Tibial artery (tissue), 4 donors: ENCODE data around the gene LRRC51.
A peak's percentile ranks its signal among the peaks of the same experiment; 100 is the strongest.

Experiments used
- DNase-seq, 2 donors: peaks; one replicate each; pipeline ENCODE4 v3.0.0-alpha.2; 2019
- H3K27ac ChIP-seq, 2 donors: fragments of 200-600 bp; sonication (generic) in 1 of 2; 1 replicate in 1 of 2; 2 replicates in 1 of 2; pipeline ENCODE4 v1.5.1; 2018 to 2019; ENCODE audit warnings: mild to moderate bottlenecking in 1 of 2
- H3K27me3 ChIP-seq, 2 donors: fragments of 200-600 bp; sonication (generic) in 1 of 2; one replicate each; pipeline versions ENCODE4 v1.5.1 to v1.6.0; 2016 to 2019
- H3K36me3 ChIP-seq, 3 donors: fragments of 200-600 bp; sonication (generic) in 2 of 3; one replicate each; pipeline ENCODE4 v1.5.1; 2016 to 2019; ENCODE audit warnings: mild to moderate bottlenecking in 2 of 3
- H3K4me1 ChIP-seq, 4 donors: fragments of 200-600 bp; sonication (generic) in 2 of 4; 1 replicate in 3 of 4; 2 replicates in 1 of 4; pipeline ENCODE4 v1.5.1; 2016 to 2019
- H3K4me3 ChIP-seq, 2 donors: fragments of 200-600 bp; sonication (generic) in 1 of 2; 1 replicate in 1 of 2; 2 replicates in 1 of 2; pipeline ENCODE4 v1.5.1; 2018 to 2019; ENCODE audit warnings: mild to moderate bottlenecking in 2 of 2
- H3K9me3 ChIP-seq, 3 donors: fragments of 200-600 bp; sonication (generic) in 1 of 3; one replicate each; pipeline ENCODE4 v1.5.1; 2016 to 2019
- intact Hi-C: fragments of 100-400 bp; cut with DNase I; formaldehyde crosslinking; loops from one replicate; pipeline ENCODE4 v1.15.0; 2023; ENCODE audit warnings: low total_unique reads
- TF ChIP-seq, protein P1 (sequence below), 2 experiments: fragments of 200-600 bp in 1 of 2; fragments of 450-650 bp in 1 of 2; IDR thresholded peaks; one replicate each; pipeline ENCODE4 v1.5.1; 2017 to 2019; ENCODE audit warnings: antibody characterized with exemption in 2 of 2, mild to moderate bottlenecking in 1 of 2, moderate library complexity in 1 of 2

The LRRC51 gene

DNA sequence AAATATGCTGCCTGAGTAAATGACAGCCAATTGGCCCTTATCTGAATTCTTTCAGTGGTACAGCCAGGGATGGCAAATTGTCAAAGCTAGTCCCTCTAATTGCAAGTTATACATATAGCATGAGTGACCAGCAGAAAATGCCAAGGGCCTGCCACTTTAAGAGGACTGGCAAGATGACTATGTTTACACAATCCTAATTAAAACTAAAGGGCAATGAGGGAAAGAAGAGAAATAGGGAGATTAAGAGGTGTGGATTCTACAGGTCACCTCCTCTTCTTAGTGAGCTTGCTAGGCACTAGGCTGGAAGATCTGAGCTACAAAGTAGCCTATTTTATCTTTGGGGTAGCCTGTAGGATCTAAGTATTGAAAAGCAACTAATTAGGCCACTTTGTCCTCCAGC is 13.8 kb upstream of the LRRC51 start:
- intact Hi-C loops: no loop called here
- TF ChIP-seq, protein P1, sequence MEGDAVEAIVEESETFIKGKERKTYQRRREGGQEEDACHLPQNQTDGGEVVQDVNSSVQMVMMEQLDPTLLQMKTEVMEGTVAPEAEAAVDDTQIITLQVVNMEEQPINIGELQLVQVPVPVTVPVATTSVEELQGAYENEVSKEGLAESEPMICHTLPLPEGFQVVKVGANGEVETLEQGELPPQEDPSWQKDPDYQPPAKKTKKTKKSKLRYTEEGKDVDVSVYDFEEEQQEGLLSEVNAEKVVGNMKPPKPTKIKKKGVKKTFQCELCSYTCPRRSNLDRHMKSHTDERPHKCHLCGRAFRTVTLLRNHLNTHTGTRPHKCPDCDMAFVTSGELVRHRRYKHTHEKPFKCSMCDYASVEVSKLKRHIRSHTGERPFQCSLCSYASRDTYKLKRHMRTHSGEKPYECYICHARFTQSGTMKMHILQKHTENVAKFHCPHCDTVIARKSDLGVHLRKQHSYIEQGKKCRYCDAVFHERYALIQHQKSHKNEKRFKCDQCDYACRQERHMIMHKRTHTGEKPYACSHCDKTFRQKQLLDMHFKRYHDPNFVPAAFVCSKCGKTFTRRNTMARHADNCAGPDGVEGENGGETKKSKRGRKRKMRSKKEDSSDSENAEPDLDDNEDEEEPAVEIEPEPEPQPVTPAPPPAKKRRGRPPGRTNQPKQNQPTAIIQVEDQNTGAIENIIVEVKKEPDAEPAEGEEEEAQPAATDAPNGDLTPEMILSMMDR (IDR thresholded peaks at IDR 0.05): no peak
- H3K4me1 ChIP-seq: peaks cover 0 to 52% (median 36%) of the 10 kb centered on the region in 4 donors
- DNase-seq: no peak
- no peak overlapping the region for H3K4me3 ChIP-seq
- peaks cover 0 to 5% (median 1%) of the 10 kb centered on the region in 3 donors for H3K36me3 ChIP-seq
- no peaks in the 10 kb centered on the region for H3K9me3 ChIP-seq
- peak overlapping the region in 1 of 2 donors; percentile 71 for H3K27ac ChIP-seq
- H3K27me3 ChIP-seq: no peaks in the 10 kb centered on the region

DNA sequence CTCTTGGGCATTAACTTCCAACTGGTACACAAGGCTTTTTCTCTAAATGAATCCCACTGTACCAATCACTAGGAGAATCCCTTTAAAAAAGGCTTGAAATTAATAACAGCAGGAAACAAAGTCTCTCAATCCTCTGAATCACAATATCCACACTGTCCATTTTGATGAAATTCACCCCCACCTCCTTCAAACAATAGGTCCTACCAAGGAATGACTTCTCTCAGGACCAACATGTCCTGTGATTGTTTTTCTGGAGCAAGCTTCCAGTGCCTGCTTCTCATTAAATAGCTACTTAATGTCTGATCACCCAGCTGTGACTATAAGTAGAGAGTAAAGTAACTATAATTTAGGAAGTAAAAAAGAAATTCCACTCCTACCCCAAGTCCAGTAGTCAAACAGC is 13.4 kb upstream of the LRRC51 start:
- no peak overlapping the region for H3K4me3 ChIP-seq
- no peaks in the 10 kb centered on the region for H3K27me3 ChIP-seq
- TF ChIP-seq, protein P1 (IDR thresholded peaks at IDR 0.05): no peak
- peaks cover 0 to 5% (median 0%) of the 10 kb centered on the region in 3 donors for H3K36me3 ChIP-seq
- intact Hi-C loops: no loop called here
- peak overlapping the region in 1 of 2 donors; percentile 71 for H3K27ac ChIP-seq
- peaks cover 0 to 56% (median 39%) of the 10 kb centered on the region in 4 donors for H3K4me1 ChIP-seq
- H3K9me3 ChIP-seq: no peaks in the 10 kb centered on the region
- no peak for DNase-seq

DNA sequence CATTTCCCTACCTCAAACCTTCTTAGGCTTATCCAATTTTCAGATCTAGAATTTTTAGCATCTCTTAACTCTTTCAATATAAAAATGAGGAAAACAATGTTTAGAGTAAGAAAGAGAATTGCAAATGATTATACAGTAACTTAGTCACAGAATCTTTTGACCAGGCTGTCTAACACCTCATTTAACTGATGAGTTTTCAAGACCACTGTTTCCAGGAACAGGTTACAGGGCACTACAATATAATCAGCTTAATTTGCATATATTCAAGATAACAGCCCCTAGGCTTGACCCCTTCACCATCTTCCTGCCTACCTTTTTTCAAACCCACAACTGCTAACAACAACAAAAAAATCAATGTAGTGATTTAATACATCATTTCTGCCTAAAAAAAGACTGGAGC is 13.0 kb upstream of the LRRC51 start:
- Histone ChIP-seq H3K36me3 (peaks cover 0 to 5% (median 0%) of the 10 kb centered on the region in 3 donors), H3K4me1 (peaks cover 0 to 60% (median 41%) of the 10 kb centered on the region in 4 donors), H3K9me3 (no peaks in the 10 kb centered on the region), H3K27ac (peak overlapping the region in 1 of 2 donors; percentile 71), H3K4me3 (no peak overlapping the region), H3K27me3 (no peaks in the 10 kb centered on the region)
- DNase-seq: no peak
- TF ChIP-seq, protein P1 (IDR thresholded peaks at IDR 0.05): no peak
- intact Hi-C loops: no loop called here

DNA sequence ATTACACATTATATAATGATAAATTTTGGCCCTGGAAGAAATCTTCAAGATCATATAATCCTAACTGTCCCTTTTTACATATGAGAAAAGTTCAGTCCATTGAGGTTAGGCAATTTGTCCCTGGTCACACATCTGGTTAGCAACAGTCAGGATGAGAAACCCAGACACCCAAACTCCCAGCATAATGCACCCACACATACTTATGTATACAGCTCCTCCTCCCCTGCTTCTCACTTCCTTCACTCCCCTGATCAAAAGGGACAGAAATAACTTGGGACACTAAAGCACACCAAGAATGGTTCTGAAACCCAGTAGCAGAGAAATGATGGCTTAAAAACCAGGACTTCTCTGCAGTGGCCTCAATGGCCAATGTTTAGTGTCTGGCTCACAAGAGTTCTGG is 11.4 kb upstream of the LRRC51 start:
- no peak for DNase-seq
- H3K27ac ChIP-seq: peak overlapping the region; percentile 67 to 71
- TF ChIP-seq, protein P1 (IDR thresholded peaks at IDR 0.05): no peak
- H3K36me3 ChIP-seq: peaks cover 0 to 5% (median 0%) of the 10 kb centered on the region in 3 donors
- H3K4me1 ChIP-seq: peaks cover 0 to 60% (median 42%) of the 10 kb centered on the region in 4 donors
- intact Hi-C loops: no loop called here
- no peaks in the 10 kb centered on the region for H3K27me3 ChIP-seq
- H3K9me3 ChIP-seq: no peaks in the 10 kb centered on the region
- no peak overlapping the region for H3K4me3 ChIP-seq

DNA sequence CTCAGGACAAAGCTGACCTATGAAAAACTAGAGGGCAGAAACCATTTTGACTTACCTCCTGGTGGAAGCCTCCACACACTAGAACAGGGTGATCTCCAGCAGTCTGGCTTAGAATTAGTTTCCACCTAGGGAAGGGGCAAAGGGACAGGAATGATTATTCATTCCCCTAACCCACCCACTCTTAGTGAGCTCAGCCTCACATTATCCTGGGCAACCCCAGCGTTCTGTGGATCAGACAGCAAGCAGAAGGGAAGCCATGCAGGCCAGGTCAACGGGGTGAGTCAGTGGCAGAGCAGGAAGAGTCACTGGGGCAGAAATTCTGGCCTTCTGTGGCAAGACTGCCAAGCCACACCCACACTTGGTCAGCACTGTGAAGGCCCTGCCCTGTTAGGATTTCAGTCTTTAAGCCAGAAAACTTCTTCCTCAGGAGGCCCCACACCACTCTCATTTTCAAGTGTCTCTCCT is 10.8 kb upstream of the LRRC51 start:
- H3K27me3 ChIP-seq: no peaks in the 10 kb centered on the region
- DNase-seq: peak; percentile 91 to 92
- intact Hi-C loops: no loop called here
- H3K4me3 ChIP-seq: no peak overlapping the region
- no peaks in the 10 kb centered on the region for H3K9me3 ChIP-seq
- H3K4me1 ChIP-seq: peaks cover 0 to 60% (median 42%) of the 10 kb centered on the region in 4 donors
- H3K36me3 ChIP-seq: peaks cover 0 to 5% (median 0%) of the 10 kb centered on the region in 3 donors
- H3K27ac ChIP-seq: peak overlapping the region; percentile 67 to 71
- TF ChIP-seq, protein P1 (IDR thresholded peaks at IDR 0.05): no peak
